Measurements from ENCODE around the gene CABLES1.

Gene CABLES1

GRCh38 chr18:23114171-23114881 lies 21.0 kb upstream of the CABLES1 start:
- no peak for DNase-seq

GRCh38 chr18:23114911-23115310 lies 20.4 kb upstream of the CABLES1 start:
- DNase-seq: no peak

- DNase-seq: no peak
Observed at GRCh38 chr18:23115683-23116096, 19.6 kb upstream of the CABLES1 start.

GRCh38 chr18:23121133-23121532 lies 14.2 kb upstream of the CABLES1 start:
- no peak for DNase-seq

GRCh38 chr18:23122334-23123229 lies 12.7 kb upstream of the CABLES1 start:
- no peak for DNase-seq

GRCh38 chr18:23126376-23127056 lies 8.8 kb upstream of the CABLES1 start:
- DNase-seq: no peak

- DNase-seq: no peak
Observed at GRCh38 chr18:23127090-23127489, 8.2 kb upstream of the CABLES1 start.

GRCh38 chr18:23129355-23130002 lies 5.8 kb upstream of the CABLES1 start:
- DNase-seq: no peak

- DNase-seq: peak; percentile 39 to 41
Observed at GRCh38 chr18:23131693-23132319, 3.5 kb upstream of the CABLES1 start.

GRCh38 chr18:23133860-23134779 lies 1.2 kb upstream of the CABLES1 start:
- peak; percentile 38 to 45 for DNase-seq

GRCh38 chr18:23135550-23136325 lies 453 bp downstream of the CABLES1 start:
- DNase-seq: peak; percentile 39 to 54

- DNase-seq: peak; percentile 42 to 53
Observed at GRCh38 chr18:23136326-23137096, 1.2 kb downstream of the CABLES1 start.

GRCh38 chr18:23137097-23137635 lies 1.9 kb downstream of the CABLES1 start:
- DNase-seq: no peak

GRCh38 chr18:23137788-23138216 lies 2.5 kb downstream of the CABLES1 start:
- no peak for DNase-seq

GRCh38 chr18:23138471-23138870 lies 3.2 kb downstream of the CABLES1 start:
- DNase-seq: no peak

- DNase-seq: no peak
Observed at GRCh38 chr18:23141104-23141999, 6.1 kb downstream of the CABLES1 start.

- DNase-seq: no peak
Observed at GRCh38 chr18:23142251-23142929, 7.1 kb downstream of the CABLES1 start.

All from activated T-cell treated with anti-CD3 and anti-CD28 coated beads, Interleukin-2, amount 50 U/mL, for 48 hours (primary cell).